ENCODE measurements around the gene LRRC74B. TPM values are rescaled to one million over a fixed set of nuclear protein-coding genes. Genes with fewer than 3 reads are reported as not detected.
A peak's percentile ranks its signal among the peaks of the same experiment; 100 is the strongest.

The LRRC74B gene
- total RNA-seq, 1 donor from 2014 or later, result not detected

GRCh38 chr22:21029486-21030025 is 16.2 kb upstream of the LRRC74B start:
- Histone ChIP-seq H3K4me1 (peaks cover 7% of the 10 kb centered on the region), H3K27ac (no peak overlapping the region), H3K36me3 (no peaks in the 10 kb centered on the region), H3K27me3 (peaks cover 26% of the 10 kb centered on the region), H3K9me3 (no peaks in the 10 kb centered on the region), H3K4me3 (no peak overlapping the region)
- DNase-seq, result no peak
- intact Hi-C loops (cut with DNase I), result no loop called here
- no peak for TF ChIP-seq CTCF (IDR thresholded peaks at IDR 0.05)
- no peak for ATAC-seq

DNA sequence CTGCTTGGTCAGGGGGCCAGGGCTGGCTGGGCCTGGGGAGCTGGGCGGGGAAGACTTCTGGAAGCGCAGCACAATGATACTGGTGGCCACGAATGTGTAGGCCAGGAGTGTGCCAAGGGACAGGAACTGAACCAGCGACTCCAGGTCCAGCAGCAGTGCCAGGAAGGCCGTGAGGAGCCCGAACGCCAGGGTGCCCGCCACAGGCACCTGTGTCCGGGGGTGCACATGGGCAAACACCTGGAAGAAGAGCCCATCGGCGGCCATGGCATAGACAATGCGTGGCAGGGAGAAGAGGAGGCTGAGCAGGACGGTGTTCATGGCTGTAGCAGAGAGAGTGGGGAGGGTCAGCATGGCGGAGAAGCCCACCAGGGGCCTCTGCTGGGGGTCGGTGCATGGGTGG is 15.7 kb upstream of the LRRC74B start:
- H3K36me3 ChIP-seq, result no peaks in the 10 kb centered on the region
- no peak for TF ChIP-seq CTCF (IDR thresholded peaks at IDR 0.05)
- no peak overlapping the region for H3K4me3 ChIP-seq
- ATAC-seq (no peak), DNase-seq (no peak)
- H3K27me3 ChIP-seq, result peaks cover 26% of the 10 kb centered on the region
- no peak overlapping the region for H3K27ac ChIP-seq
- intact Hi-C loops (cut with DNase I), result no loop called here
- peaks cover 7% of the 10 kb centered on the region for H3K4me1 ChIP-seq
- no peaks in the 10 kb centered on the region for H3K9me3 ChIP-seq

GRCh38 chr22:21030621-21031544 is 14.9 kb upstream of the LRRC74B start:
- H3K4me1 ChIP-seq, result peaks cover 7% of the 10 kb centered on the region
- no peak for TF ChIP-seq CTCF (IDR thresholded peaks at IDR 0.05)
- no peak for DNase-seq
- ATAC-seq, result no peak
- intact Hi-C loops (cut with DNase I), result no loop called here
- H3K9me3 ChIP-seq, result no peaks in the 10 kb centered on the region
- H3K36me3 ChIP-seq, result no peaks in the 10 kb centered on the region
- no peak overlapping the region for H3K4me3 ChIP-seq
- H3K27ac ChIP-seq, result no peak overlapping the region
- H3K27me3 ChIP-seq, result peaks cover 26% of the 10 kb centered on the region

GRCh38 chr22:21031545-21032036 is 14.2 kb upstream of the LRRC74B start:
- ATAC-seq, result no peak
- no peak overlapping the region for H3K27ac ChIP-seq
- no peak for TF ChIP-seq CTCF (IDR thresholded peaks at IDR 0.05)
- H3K27me3 ChIP-seq, result peaks cover 26% of the 10 kb centered on the region
- H3K36me3 ChIP-seq, result no peaks in the 10 kb centered on the region
- intact Hi-C loops (cut with DNase I), result no loop called here
- H3K4me1 ChIP-seq, result peaks cover 7% of the 10 kb centered on the region
- H3K9me3 ChIP-seq, result no peaks in the 10 kb centered on the region
- DNase-seq, result no peak
- peak overlapping the region; percentile 41 for H3K4me3 ChIP-seq

DNA sequence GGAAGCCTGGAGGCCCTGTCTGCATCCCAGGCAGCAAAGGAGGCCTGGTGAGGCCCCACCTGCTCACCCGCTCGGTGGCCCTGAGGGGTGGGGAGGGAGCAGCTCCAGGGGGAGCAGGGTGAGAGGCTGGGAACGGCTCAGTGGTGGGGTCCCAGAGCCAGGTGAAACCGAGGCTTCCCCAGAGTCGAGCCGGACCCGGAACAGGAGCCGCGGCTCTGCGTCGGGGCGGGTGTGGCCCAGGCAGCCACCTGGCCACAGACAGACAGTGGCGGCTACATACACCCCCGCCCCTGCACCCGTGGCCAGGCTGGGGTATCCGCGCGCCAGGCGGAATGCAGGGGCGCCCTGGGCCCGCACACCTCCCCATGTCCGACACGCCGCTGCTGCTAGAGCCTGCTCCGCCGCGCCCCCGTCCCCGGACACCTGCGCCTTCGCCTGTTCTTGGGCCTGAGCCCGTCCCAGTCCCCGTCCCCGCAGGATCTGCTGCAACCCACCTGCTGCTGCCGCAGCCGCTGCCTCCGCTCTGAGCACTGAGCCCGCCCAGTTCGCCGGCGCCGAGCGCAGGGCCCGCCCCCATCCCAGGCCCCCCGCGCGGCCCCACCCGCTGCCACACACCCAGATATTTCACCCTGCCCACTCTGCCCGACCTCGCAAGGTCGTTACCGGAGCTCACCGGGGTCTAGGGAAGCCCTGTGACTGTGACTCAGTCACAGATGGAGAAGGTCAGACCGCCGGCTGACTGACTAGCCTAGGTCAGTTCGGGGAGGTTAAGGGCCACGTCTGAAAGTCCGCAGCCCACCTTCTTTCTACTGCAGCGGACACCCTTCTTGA is 13.5 kb upstream of the LRRC74B start, which contains the start of gene SLC7A4:
SLC7A4 (minus strand) TSS at position 525 of the 831 bp plus-strand sequence. CDS start 749 bp downstream, outside the sequence.
- Histone ChIP-seq H3K36me3 (no peaks in the 10 kb centered on the region), H3K4me3 (peak within 1 kb of the TSS; percentile 41), H3K27ac (no peak within 1 kb of the TSS), H3K4me1 (peaks cover 7% of the 10 kb centered on the region), H3K9me3 (no peaks in the 10 kb centered on the region), H3K27me3 (peaks cover 26% of the 10 kb centered on the region)
- DNase-seq (no peak), ATAC-seq (peak; percentile 56)
- intact Hi-C loops (cut with DNase I), result no loop called here
- no peak for TF ChIP-seq CTCF (IDR thresholded peaks at IDR 0.05)
